ENCODE measurements around the gene LIMCH1.

LIMCH1 gene

GRCh38 chr4:41545238-41545637 lies 7.3 kb downstream of the LIMCH1 start:
- peaks cover 4% of the 10 kb centered on the region for H3K4me1 ChIP-seq (ENCODE audit: control insufficient read depth, insufficient read depth, low read length)

GRCh38 chr4:41546638-41547037 lies 8.7 kb downstream of the LIMCH1 start:
- no peaks in the 10 kb centered on the region for H3K27me3 ChIP-seq (ENCODE audit: control insufficient read depth in 1 of 2, insufficient read depth in 2 of 2, low read length in 2 of 2)
- no peak overlapping the region for H3K27ac ChIP-seq (ENCODE audit: low read length)
- peaks cover under 1% of the 10 kb centered on the region for H3K4me1 ChIP-seq (ENCODE audit: control insufficient read depth, insufficient read depth, low read length)
- H3K9me3 ChIP-seq (ENCODE audit: control insufficient read depth in 2 of 2, low read length in 2 of 2), result no peaks in the 10 kb centered on the region
- no peak overlapping the region for H3K4me3 ChIP-seq (ENCODE audit: low read length in 2 of 2)
- H3K36me3 ChIP-seq (ENCODE audit: control insufficient read depth in 2 of 2, insufficient read depth in 2 of 2, low read length in 2 of 2), result no peaks in the 10 kb centered on the region
- H3K9ac ChIP-seq (ENCODE audit: low read length in 2 of 2), result no peak overlapping the region

More at GRCh38 chr4:41545238-41545637, 7.3 kb downstream of the LIMCH1 start:
- H3K9me3 ChIP-seq (ENCODE audit: control insufficient read depth in 2 of 2, low read length in 2 of 2), result no peaks in the 10 kb centered on the region
- H3K9ac ChIP-seq (ENCODE audit: low read length in 2 of 2), result no peak overlapping the region
- H3K4me3 ChIP-seq (ENCODE audit: low read length in 2 of 2), result no peak overlapping the region
- no peak overlapping the region for H3K27ac ChIP-seq (ENCODE audit: low read length)
- H3K36me3 ChIP-seq (ENCODE audit: control insufficient read depth in 2 of 2, insufficient read depth in 2 of 2, low read length in 2 of 2), result no peaks in the 10 kb centered on the region
- no peaks in the 10 kb centered on the region for H3K27me3 ChIP-seq (ENCODE audit: control insufficient read depth in 1 of 2, insufficient read depth in 2 of 2, low read length in 2 of 2)

GRCh38 chr4:41548305-41548880 lies 10.4 kb downstream of the LIMCH1 start:
- Histone ChIP-seq H3K36me3 (ENCODE audit: control insufficient read depth in 2 of 2, insufficient read depth in 2 of 2, low read length in 2 of 2) (no peaks in the 10 kb centered on the region), H3K9me3 (ENCODE audit: control insufficient read depth in 2 of 2, low read length in 2 of 2) (no peaks in the 10 kb centered on the region), H3K27ac (ENCODE audit: low read length) (no peak overlapping the region), H3K9ac (ENCODE audit: low read length in 2 of 2) (no peak overlapping the region), H3K4me3 (ENCODE audit: low read length in 2 of 2) (no peak overlapping the region), H3K27me3 (ENCODE audit: control insufficient read depth in 1 of 2, insufficient read depth in 2 of 2, low read length in 2 of 2) (no peaks in the 10 kb centered on the region), H3K4me1 (ENCODE audit: control insufficient read depth, insufficient read depth, low read length) (no peaks in the 10 kb centered on the region)

GRCh38 chr4:41549478-41549877 lies 11.5 kb downstream of the LIMCH1 start:
- Histone ChIP-seq H3K27ac (ENCODE audit: low read length) (no peak overlapping the region), H3K36me3 (ENCODE audit: control insufficient read depth in 2 of 2, insufficient read depth in 2 of 2, low read length in 2 of 2) (no peaks in the 10 kb centered on the region), H3K4me3 (ENCODE audit: low read length in 2 of 2) (no peak overlapping the region), H3K9ac (ENCODE audit: low read length in 2 of 2) (no peak overlapping the region), H3K9me3 (ENCODE audit: control insufficient read depth in 2 of 2, low read length in 2 of 2) (no peaks in the 10 kb centered on the region), H3K4me1 (ENCODE audit: control insufficient read depth, insufficient read depth, low read length) (no peaks in the 10 kb centered on the region), H3K27me3 (ENCODE audit: control insufficient read depth in 1 of 2, insufficient read depth in 2 of 2, low read length in 2 of 2) (no peaks in the 10 kb centered on the region)

- Histone ChIP-seq H3K9me3 (ENCODE audit: control insufficient read depth in 2 of 2, low read length in 2 of 2) (no peaks in the 10 kb centered on the region), H3K4me3 (ENCODE audit: low read length in 2 of 2) (no peak overlapping the region), H3K27ac (ENCODE audit: low read length) (no peak overlapping the region), H3K36me3 (ENCODE audit: control insufficient read depth in 2 of 2, insufficient read depth in 2 of 2, low read length in 2 of 2) (no peaks in the 10 kb centered on the region), H3K9ac (ENCODE audit: low read length in 2 of 2) (no peak overlapping the region), H3K27me3 (ENCODE audit: control insufficient read depth in 1 of 2, insufficient read depth in 2 of 2, low read length in 2 of 2) (no peaks in the 10 kb centered on the region), H3K4me1 (ENCODE audit: control insufficient read depth, insufficient read depth, low read length) (no peaks in the 10 kb centered on the region)
Observed at GRCh38 chr4:41550308-41550707, 12.4 kb downstream of the LIMCH1 start.

- no peaks in the 10 kb centered on the region for H3K9me3 ChIP-seq (ENCODE audit: control insufficient read depth in 2 of 2, low read length in 2 of 2)
Observed at GRCh38 chr4:41551536-41551935, 13.6 kb downstream of the LIMCH1 start.

GRCh38 chr4:41554905-41555304 lies 16.9 kb downstream of the LIMCH1 start:
- Histone ChIP-seq H3K36me3 (ENCODE audit: control insufficient read depth in 2 of 2, insufficient read depth in 2 of 2, low read length in 2 of 2) (no peaks in the 10 kb centered on the region), H3K9me3 (ENCODE audit: control insufficient read depth in 2 of 2, low read length in 2 of 2) (no peaks in the 10 kb centered on the region), H3K4me3 (ENCODE audit: low read length in 2 of 2) (no peak overlapping the region), H3K27ac (ENCODE audit: low read length) (no peak overlapping the region), H3K27me3 (ENCODE audit: control insufficient read depth in 1 of 2, insufficient read depth in 2 of 2, low read length in 2 of 2) (no peaks in the 10 kb centered on the region), H3K4me1 (ENCODE audit: control insufficient read depth, insufficient read depth, low read length) (no peaks in the 10 kb centered on the region), H3K9ac (ENCODE audit: low read length in 2 of 2) (no peak overlapping the region)

More at GRCh38 chr4:41551536-41551935, 13.6 kb downstream of the LIMCH1 start:
- H3K4me3 ChIP-seq (ENCODE audit: low read length in 2 of 2), result no peak overlapping the region
- no peaks in the 10 kb centered on the region for H3K36me3 ChIP-seq (ENCODE audit: control insufficient read depth in 2 of 2, insufficient read depth in 2 of 2, low read length in 2 of 2)
- no peaks in the 10 kb centered on the region for H3K4me1 ChIP-seq (ENCODE audit: control insufficient read depth, insufficient read depth, low read length)
- no peak overlapping the region for H3K9ac ChIP-seq (ENCODE audit: low read length in 2 of 2)
- no peak overlapping the region for H3K27ac ChIP-seq (ENCODE audit: low read length)
- H3K27me3 ChIP-seq (ENCODE audit: control insufficient read depth in 1 of 2, insufficient read depth in 2 of 2, low read length in 2 of 2), result no peaks in the 10 kb centered on the region

- Histone ChIP-seq H3K36me3 (ENCODE audit: control insufficient read depth in 2 of 2, insufficient read depth in 2 of 2, low read length in 2 of 2) (no peaks in the 10 kb centered on the region), H3K4me1 (ENCODE audit: control insufficient read depth, insufficient read depth, low read length) (no peaks in the 10 kb centered on the region)
Observed at GRCh38 chr4:41556526-41556925, 18.6 kb downstream of the LIMCH1 start.

GRCh38 chr4:41559940-41560516 lies 22.1 kb downstream of the LIMCH1 start:
- Histone ChIP-seq H3K4me3 (ENCODE audit: low read length in 2 of 2) (no peak overlapping the region), H3K36me3 (ENCODE audit: control insufficient read depth in 2 of 2, insufficient read depth in 2 of 2, low read length in 2 of 2) (no peaks in the 10 kb centered on the region), H3K9ac (ENCODE audit: low read length in 2 of 2) (no peak overlapping the region), H3K4me1 (ENCODE audit: control insufficient read depth, insufficient read depth, low read length) (no peaks in the 10 kb centered on the region), H3K9me3 (ENCODE audit: control insufficient read depth in 2 of 2, low read length in 2 of 2) (no peaks in the 10 kb centered on the region), H3K27me3 (ENCODE audit: control insufficient read depth in 1 of 2, insufficient read depth in 2 of 2, low read length in 2 of 2) (no peaks in the 10 kb centered on the region), H3K27ac (ENCODE audit: low read length) (no peak overlapping the region)

More at GRCh38 chr4:41556526-41556925, 18.6 kb downstream of the LIMCH1 start:
- no peak overlapping the region for H3K9ac ChIP-seq (ENCODE audit: low read length in 2 of 2)
- no peak overlapping the region for H3K27ac ChIP-seq (ENCODE audit: low read length)
- no peak overlapping the region for H3K4me3 ChIP-seq (ENCODE audit: low read length in 2 of 2)
- no peaks in the 10 kb centered on the region for H3K9me3 ChIP-seq (ENCODE audit: control insufficient read depth in 2 of 2, low read length in 2 of 2)
- H3K27me3 ChIP-seq (ENCODE audit: control insufficient read depth in 1 of 2, insufficient read depth in 2 of 2, low read length in 2 of 2), result no peaks in the 10 kb centered on the region

- H3K4me1 ChIP-seq (ENCODE audit: control insufficient read depth, insufficient read depth, low read length), result no peaks in the 10 kb centered on the region
- no peak overlapping the region for H3K4me3 ChIP-seq (ENCODE audit: low read length in 2 of 2)
- H3K27ac ChIP-seq (ENCODE audit: low read length), result no peak overlapping the region
- H3K9ac ChIP-seq (ENCODE audit: low read length in 2 of 2), result no peak overlapping the region
- H3K36me3 ChIP-seq (ENCODE audit: control insufficient read depth in 2 of 2, insufficient read depth in 2 of 2, low read length in 2 of 2), result no peaks in the 10 kb centered on the region
- no peaks in the 10 kb centered on the region for H3K27me3 ChIP-seq (ENCODE audit: control insufficient read depth in 1 of 2, insufficient read depth in 2 of 2, low read length in 2 of 2)
- H3K9me3 ChIP-seq (ENCODE audit: control insufficient read depth in 2 of 2, low read length in 2 of 2), result no peaks in the 10 kb centered on the region
Observed at GRCh38 chr4:41561244-41561643, 23.3 kb downstream of the LIMCH1 start.

- no peak overlapping the region for H3K9ac ChIP-seq (ENCODE audit: low read length in 2 of 2)
- H3K27ac ChIP-seq (ENCODE audit: low read length), result no peak overlapping the region
- no peak overlapping the region for H3K4me3 ChIP-seq (ENCODE audit: low read length in 2 of 2)
- no peaks in the 10 kb centered on the region for H3K36me3 ChIP-seq (ENCODE audit: control insufficient read depth in 2 of 2, insufficient read depth in 2 of 2, low read length in 2 of 2)
- no peaks in the 10 kb centered on the region for H3K9me3 ChIP-seq (ENCODE audit: control insufficient read depth in 2 of 2, low read length in 2 of 2)
- H3K4me1 ChIP-seq (ENCODE audit: control insufficient read depth, insufficient read depth, low read length), result no peaks in the 10 kb centered on the region
- no peaks in the 10 kb centered on the region for H3K27me3 ChIP-seq (ENCODE audit: control insufficient read depth in 1 of 2, insufficient read depth in 2 of 2, low read length in 2 of 2)
Observed at GRCh38 chr4:41567186-41567585, 29.2 kb downstream of the LIMCH1 start.

All from stomach smooth muscle (tissue), 2 donors.